Right lobe of liver (tissue), 4 donors: ENCODE measurements around the gene CTAGE1.

Experiments
- POLR2A ChIP-seq: fragments of 450-650 bp; IDR thresholded peaks from one replicate; pipeline ENCODE4 v1.6.1; 2017; ENCODE audit warnings: antibody characterized with exemption, mild to moderate bottlenecking
- TF ChIP-seq, protein P1 (sequence below), 4 donors: fragments of 200-600 bp in 3 of 4; fragments of 450-650 bp in 1 of 4; IDR thresholded peaks; one replicate each; pipeline versions ENCODE4 v1.5.1 to v1.8.0; 2016 to 2022; ENCODE audit warnings: antibody characterized with exemption in 4 of 4, mild to moderate bottlenecking in 2 of 4
- donor health status: DM: no; HTN: no; CAD: no.
- donor health status: DM: no; HTN: no; CAD: no.
- donor health status: DM: no; HTN: yes; CAD: no.

DNA sequence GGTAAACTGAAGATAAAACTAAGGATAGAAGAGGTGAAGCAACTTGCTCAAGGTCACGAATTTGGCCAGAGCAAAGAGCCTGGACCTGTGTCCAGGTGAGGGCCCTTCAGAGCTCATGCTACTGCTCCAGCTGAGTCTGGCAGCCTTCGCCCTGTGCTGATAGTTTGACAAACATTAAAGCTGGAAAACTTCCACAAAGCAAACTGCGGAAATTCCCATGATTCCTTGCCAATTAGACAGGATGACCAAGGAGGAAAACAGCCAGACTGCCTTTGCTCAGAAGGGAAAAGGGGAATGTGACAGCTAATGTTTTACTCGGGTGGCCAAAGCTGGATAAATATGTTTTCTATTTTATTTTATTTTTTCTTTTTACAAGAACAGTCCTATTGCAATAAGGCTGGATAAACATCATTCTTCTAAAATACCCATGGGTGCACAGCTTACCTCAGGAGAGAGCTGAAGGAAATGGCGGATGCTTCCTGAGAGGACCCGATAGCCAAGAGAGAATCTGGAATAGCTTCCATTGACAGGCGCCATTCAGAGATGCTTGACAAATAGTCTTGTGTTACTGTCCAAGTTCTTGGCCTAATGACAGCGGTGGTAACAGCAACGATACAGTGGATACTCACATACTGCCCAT lies 5.3 kb upstream of the CTAGE1 start:
- TF ChIP-seq, protein P1, sequence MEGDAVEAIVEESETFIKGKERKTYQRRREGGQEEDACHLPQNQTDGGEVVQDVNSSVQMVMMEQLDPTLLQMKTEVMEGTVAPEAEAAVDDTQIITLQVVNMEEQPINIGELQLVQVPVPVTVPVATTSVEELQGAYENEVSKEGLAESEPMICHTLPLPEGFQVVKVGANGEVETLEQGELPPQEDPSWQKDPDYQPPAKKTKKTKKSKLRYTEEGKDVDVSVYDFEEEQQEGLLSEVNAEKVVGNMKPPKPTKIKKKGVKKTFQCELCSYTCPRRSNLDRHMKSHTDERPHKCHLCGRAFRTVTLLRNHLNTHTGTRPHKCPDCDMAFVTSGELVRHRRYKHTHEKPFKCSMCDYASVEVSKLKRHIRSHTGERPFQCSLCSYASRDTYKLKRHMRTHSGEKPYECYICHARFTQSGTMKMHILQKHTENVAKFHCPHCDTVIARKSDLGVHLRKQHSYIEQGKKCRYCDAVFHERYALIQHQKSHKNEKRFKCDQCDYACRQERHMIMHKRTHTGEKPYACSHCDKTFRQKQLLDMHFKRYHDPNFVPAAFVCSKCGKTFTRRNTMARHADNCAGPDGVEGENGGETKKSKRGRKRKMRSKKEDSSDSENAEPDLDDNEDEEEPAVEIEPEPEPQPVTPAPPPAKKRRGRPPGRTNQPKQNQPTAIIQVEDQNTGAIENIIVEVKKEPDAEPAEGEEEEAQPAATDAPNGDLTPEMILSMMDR (IDR thresholded peaks at IDR 0.05): peak in 1 of 4 donors; percentile 9
- no peak for TF ChIP-seq POLR2A
